AG08395 (cell line): ENCODE measurements around the gene KCNJ16.

Experiments used
- DNase-seq: peaks from one replicate; pipeline ENCODE4 v3.0.0; 2012; ENCODE audit warnings: mixed read lengths, low spot score

Gene KCNJ16

GRCh38 chr17:70171159-70171558 is 96.1 kb downstream of the KCNJ16 start:
- no peak for DNase-seq

GRCh38 chr17:70172449-70172848 is 97.4 kb downstream of the KCNJ16 start:
- DNase-seq, result no peak

- DNase-seq, result peak; percentile 25
These were observed 97.9 kb downstream of the KCNJ16 start for GRCh38 chr17:70172923-70173322.

GRCh38 chr17:70173681-70174080 is 98.7 kb downstream of the KCNJ16 start:
- DNase-seq, result no peak

GRCh38 chr17:70181376-70181775 is 106.4 kb downstream of the KCNJ16 start:
- DNase-seq, result no peak

GRCh38 chr17:70181866-70182265 is 106.8 kb downstream of the KCNJ16 start:
- peak; percentile 13 for DNase-seq

GRCh38 chr17:70183508-70183907 is 108.5 kb downstream of the KCNJ16 start:
- no peak for DNase-seq

- DNase-seq, result no peak
These were observed 109.2 kb downstream of the KCNJ16 start for GRCh38 chr17:70184207-70184606.

- peak; percentile 47 for DNase-seq
These were observed 109.7 kb downstream of the KCNJ16 start for GRCh38 chr17:70184770-70185169.
